ENCODE results near the gene OOSP4A.

OOSP4A gene

GRCh38 chr11:59953463-59954218, 10.2 kb upstream of the OOSP4A start:
- H3K36me3 ChIP-seq: no peaks in the 10 kb centered on the region
- intact Hi-C loops (cut with DNase I; ENCODE audit: low total_unique reads): no loop called here
- no peaks in the 10 kb centered on the region for H3K27me3 ChIP-seq
- no peak overlapping the region for H3K4me3 ChIP-seq
- H3K9me3 ChIP-seq: no peaks in the 10 kb centered on the region
- H3K4me1 ChIP-seq: no peaks in the 10 kb centered on the region
- no peak for TF ChIP-seq CTCF (IDR thresholded peaks at IDR 0.05)
- no peak overlapping the region for H3K27ac ChIP-seq
- no peak for DNase-seq

DNA sequence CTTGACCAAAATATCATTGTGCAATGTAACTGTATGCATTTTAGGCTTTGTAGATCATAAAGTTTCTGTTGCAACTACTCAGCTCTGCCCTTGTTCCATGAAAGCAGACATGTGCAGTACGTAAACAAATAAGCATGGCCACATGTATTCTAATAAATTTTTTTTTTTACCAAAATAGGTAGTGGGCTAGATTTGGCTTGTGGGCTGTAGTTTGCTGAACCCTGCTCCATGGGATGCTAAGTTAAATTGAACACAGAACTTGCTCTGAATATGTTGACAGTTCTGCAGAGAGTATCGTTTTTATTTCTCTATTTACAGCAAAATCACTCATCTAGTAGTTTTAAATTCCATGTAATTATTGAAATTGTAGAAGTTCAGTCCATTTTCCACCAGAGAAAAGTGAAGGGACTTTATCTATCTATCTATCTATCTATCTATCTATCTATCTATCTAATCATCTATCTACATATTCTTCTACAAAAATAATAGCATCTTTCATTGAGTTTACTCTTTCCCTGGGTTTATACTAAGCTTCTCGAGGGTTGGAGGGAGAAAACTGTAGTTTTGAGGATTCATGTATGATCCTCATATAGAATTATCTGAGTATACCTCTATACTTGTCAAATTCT, 9.5 kb upstream of the OOSP4A start:
- TF ChIP-seq CTCF (IDR thresholded peaks at IDR 0.05): no peak
- Histone ChIP-seq H3K36me3 (no peaks in the 10 kb centered on the region), H3K4me3 (no peak overlapping the region), H3K9me3 (no peaks in the 10 kb centered on the region), H3K27me3 (no peaks in the 10 kb centered on the region), H3K27ac (no peak overlapping the region), H3K4me1 (no peaks in the 10 kb centered on the region)
- DNase-seq: no peak
- intact Hi-C loops (cut with DNase I; ENCODE audit: low total_unique reads): no loop called here

- no peak for DNase-seq
- intact Hi-C loops (cut with DNase I; ENCODE audit: low total_unique reads): no loop called here
- no peak overlapping the region for H3K27ac ChIP-seq
- no peaks in the 10 kb centered on the region for H3K9me3 ChIP-seq
- H3K4me1 ChIP-seq: no peaks in the 10 kb centered on the region
- no peaks in the 10 kb centered on the region for H3K36me3 ChIP-seq
- H3K27me3 ChIP-seq: no peaks in the 10 kb centered on the region
- no peak for TF ChIP-seq CTCF (IDR thresholded peaks at IDR 0.05)
- no peak overlapping the region for H3K4me3 ChIP-seq
Observed at GRCh38 chr11:59957094-59957493, 6.7 kb upstream of the OOSP4A start.

- no peak for TF ChIP-seq CTCF (IDR thresholded peaks at IDR 0.05)
- Histone ChIP-seq H3K9me3 (no peaks in the 10 kb centered on the region), H3K27ac (no peak overlapping the region), H3K4me3 (no peak overlapping the region), H3K27me3 (no peaks in the 10 kb centered on the region), H3K4me1 (no peaks in the 10 kb centered on the region), H3K36me3 (no peaks in the 10 kb centered on the region)
- intact Hi-C loops (cut with DNase I; ENCODE audit: low total_unique reads): no loop called here
- DNase-seq: no peak
Observed at GRCh38 chr11:59960502-59961381, 3.1 kb upstream of the OOSP4A start.

DNA sequence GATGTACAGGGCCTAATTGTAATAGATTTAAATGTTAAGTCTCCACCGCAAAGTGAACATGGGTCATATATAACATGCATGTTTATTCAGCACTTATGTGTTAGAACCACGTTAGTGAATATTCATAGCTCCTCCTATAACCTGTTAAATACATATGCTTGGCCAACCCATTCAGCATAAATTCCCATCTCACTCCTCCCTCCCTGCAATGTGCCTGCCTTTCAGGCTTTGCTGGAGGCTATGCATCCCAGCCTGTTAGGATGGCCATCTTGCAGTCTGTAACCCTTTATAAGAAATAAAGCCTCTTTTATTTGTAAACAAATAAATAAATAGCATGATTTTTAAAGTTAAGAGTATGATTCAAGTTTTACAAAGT, 1.7 kb upstream of the OOSP4A start:
- Histone ChIP-seq H3K4me3 (no peak overlapping the region), H3K27ac (no peak overlapping the region), H3K27me3 (no peaks in the 10 kb centered on the region), H3K36me3 (no peaks in the 10 kb centered on the region), H3K4me1 (no peaks in the 10 kb centered on the region), H3K9me3 (no peaks in the 10 kb centered on the region)
- no peak for TF ChIP-seq CTCF (IDR thresholded peaks at IDR 0.05)
- DNase-seq: no peak
- intact Hi-C loops (cut with DNase I; ENCODE audit: low total_unique reads): no loop called here
